ENCODE measurements around the gene MTM1. TPM values are rescaled to one million over a fixed set of nuclear protein-coding genes. Genes with fewer than 3 reads are reported as not detected.

The MTM1 gene
- total RNA-seq, 1 donor: 10.8 TPM

DNA sequence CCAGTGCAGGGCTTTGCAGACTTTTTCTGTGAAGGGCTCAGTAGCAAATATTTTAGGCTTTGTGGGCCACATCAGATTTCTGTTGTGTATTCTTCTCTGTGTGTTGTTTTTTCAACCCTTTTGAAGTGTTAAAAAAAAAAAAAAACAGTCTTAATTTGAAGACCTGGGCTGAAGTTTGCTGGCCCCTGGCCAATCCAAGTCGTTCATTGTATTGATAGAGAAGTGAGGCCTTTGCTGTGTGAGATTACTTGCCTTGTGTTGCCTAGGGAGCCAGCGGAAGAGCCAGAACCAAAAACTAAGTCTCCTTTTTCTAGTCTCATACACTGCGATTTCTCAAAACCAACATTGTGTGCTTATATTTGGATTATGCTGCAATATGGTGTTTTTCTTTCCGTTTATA lies 46.9 kb downstream of the MTM1 start:
- TF ChIP-seq, protein P1, sequence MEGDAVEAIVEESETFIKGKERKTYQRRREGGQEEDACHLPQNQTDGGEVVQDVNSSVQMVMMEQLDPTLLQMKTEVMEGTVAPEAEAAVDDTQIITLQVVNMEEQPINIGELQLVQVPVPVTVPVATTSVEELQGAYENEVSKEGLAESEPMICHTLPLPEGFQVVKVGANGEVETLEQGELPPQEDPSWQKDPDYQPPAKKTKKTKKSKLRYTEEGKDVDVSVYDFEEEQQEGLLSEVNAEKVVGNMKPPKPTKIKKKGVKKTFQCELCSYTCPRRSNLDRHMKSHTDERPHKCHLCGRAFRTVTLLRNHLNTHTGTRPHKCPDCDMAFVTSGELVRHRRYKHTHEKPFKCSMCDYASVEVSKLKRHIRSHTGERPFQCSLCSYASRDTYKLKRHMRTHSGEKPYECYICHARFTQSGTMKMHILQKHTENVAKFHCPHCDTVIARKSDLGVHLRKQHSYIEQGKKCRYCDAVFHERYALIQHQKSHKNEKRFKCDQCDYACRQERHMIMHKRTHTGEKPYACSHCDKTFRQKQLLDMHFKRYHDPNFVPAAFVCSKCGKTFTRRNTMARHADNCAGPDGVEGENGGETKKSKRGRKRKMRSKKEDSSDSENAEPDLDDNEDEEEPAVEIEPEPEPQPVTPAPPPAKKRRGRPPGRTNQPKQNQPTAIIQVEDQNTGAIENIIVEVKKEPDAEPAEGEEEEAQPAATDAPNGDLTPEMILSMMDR (IDR thresholded peaks at IDR 0.05; ENCODE audit: insufficient read depth, low read length): no peak
- no peak for DNase-seq (ENCODE audit: low read depth)
- H3K4me3 ChIP-seq (ENCODE audit: low read depth, low read length): no peak overlapping the region

DNA sequence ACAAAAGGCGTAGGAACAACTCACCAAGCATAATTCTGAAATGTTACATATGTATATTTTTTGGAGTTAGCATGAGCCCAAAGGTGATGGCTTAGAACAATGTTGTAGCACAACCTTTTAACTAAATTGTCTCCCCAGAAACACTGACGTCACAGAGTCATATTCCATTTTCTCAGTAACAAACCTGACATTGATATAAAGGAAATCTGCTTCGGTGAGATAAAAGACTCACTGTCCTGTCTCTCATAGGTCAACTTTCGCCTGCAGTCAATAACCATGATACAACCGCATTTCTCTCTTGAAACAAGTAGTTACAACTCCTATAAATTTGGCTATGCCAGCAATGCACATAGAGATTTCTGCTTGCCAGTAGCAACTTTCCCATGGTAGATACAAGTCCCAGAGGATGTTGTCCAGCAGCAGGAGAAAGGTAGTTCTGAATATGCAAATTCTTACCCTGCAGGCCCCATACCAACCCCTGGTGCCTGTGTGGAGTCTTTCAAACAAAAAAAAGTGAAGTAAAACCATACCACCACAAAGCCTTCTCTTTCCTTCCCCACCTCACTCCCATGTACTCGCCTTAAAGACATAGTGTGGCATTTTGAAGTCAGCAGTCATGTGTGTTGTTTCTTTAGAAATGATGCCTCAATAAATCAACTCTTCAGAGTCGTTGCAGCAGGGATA lies 47.9 kb downstream of the MTM1 start:
- H3K4me3 ChIP-seq (ENCODE audit: low read depth, low read length): no peak overlapping the region
- no peak for DNase-seq (ENCODE audit: low read depth)
- TF ChIP-seq, protein P1 (IDR thresholded peaks at IDR 0.05; ENCODE audit: insufficient read depth, low read length): no peak

DNA sequence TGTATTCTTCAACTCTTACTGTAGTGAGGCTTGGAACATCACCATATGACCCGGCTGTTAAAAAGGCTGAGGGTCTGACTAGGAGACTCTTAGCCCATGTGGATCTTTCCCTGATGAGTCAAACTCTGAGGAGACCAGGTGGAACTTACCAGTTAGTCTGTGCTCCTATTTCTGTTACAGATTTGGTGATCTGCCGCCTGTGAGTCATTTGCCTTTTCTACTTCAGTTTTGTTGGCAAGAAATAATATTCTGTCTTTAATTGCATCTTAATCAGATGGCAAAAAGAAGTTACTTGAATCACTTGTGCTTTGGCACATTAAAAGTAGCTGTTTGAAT lies 48.4 kb downstream of the MTM1 start:
- no peak overlapping the region for H3K4me3 ChIP-seq (ENCODE audit: low read depth, low read length)
- TF ChIP-seq, protein P1 (IDR thresholded peaks at IDR 0.05; ENCODE audit: insufficient read depth, low read length): no peak
- peak; percentile 4 for DNase-seq (ENCODE audit: low read depth)

DNA sequence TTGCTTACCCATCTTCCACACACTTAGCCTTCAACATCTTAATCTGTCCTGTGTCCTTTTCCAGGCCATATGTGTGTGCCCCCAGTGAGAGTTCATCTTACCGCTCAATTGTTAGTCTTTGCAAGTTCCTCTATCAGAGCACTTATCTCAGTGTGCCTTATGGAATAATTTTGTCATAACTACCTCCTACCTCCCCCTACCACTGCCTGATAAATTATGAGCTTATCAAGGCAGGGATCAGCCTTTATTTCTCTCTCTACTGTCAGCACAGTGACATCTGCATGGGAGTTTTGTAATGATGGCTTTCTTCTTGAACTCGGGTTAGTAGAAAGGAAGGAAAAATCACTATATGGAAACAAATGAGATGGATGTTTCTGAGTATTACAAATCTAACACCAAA lies 53.2 kb downstream of the MTM1 start:
- TF ChIP-seq, protein P1 (IDR thresholded peaks at IDR 0.05; ENCODE audit: insufficient read depth, low read length): no peak
- no peak overlapping the region for H3K4me3 ChIP-seq (ENCODE audit: low read depth, low read length)
- DNase-seq (ENCODE audit: low read depth): no peak

DNA sequence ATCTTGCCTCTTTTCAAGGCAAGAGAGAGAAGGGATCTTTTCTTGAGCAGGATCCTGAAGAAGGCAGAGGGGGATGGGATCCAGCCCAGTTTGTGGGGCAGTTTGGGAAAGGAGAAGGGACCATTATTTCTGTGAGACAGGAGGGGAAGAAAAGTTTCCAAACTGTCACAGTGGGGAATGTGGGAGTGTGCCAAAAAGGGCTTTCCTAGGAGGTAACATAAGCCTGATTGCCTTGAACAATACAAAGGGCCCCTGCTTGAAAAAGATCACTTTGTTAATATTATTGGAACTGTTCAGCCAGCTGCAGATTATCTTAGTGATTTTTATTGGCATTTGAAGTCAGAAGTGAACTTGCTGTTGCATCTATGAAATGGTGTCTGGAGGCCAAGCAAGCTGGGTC lies 55.2 kb downstream of the MTM1 start:
- no peak for DNase-seq (ENCODE audit: low read depth)
- TF ChIP-seq, protein P1 (IDR thresholded peaks at IDR 0.05; ENCODE audit: insufficient read depth, low read length): no peak
- no peak overlapping the region for H3K4me3 ChIP-seq (ENCODE audit: low read depth, low read length)

DNA sequence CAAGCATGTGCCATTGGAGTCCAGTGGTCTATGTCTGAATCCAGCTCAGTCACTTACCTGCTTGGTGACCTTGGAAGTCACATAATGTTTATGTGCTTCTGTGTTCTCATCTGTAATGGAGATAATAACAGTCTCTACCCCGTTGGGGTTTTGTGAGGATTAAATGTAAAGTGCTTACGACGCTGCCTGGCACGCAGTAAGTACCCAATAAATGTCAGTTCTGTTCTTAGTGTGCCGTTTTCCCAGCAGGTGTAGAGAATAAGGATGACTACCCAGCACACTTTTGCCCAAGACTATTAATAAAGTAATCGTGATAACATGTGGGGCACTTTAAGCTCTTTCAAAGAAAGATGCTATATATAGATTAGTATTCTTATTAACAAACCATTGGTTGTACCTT lies 56.7 kb downstream of the MTM1 start:
- no peak for DNase-seq (ENCODE audit: low read depth)
- TF ChIP-seq, protein P1 (IDR thresholded peaks at IDR 0.05; ENCODE audit: insufficient read depth, low read length): no peak

DNA sequence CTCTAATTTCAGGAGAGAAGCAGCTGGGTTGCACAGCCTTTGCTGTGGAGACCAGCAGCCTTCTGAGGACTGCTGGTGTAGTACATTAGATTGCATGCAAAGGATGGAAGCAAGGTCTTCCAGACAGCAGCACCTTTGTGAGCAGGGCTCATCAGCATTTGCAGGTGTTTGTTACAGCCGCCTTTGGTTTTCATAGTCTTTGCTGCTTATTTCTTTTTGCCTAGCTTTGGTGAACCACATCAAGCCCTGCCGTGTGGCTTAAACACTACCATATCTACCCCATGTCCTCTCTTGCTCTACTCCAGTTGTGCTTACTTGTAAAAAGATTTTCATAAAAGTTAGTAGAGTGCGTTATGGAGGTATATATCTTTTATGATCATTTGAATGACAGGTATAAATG lies 57.5 kb downstream of the MTM1 start:
- H3K4me3 ChIP-seq (ENCODE audit: low read depth, low read length): no peak overlapping the region
- TF ChIP-seq, protein P1 (IDR thresholded peaks at IDR 0.05; ENCODE audit: insufficient read depth, low read length): no peak
- no peak for DNase-seq (ENCODE audit: low read depth)

More for the DNA sequence above, 56.7 kb downstream of the MTM1 start:
- H3K4me3 ChIP-seq (ENCODE audit: low read depth, low read length): no peak overlapping the region

All from fibroblast of the aortic adventitia (primary cell).